NCI-H2171 treated with DMSO at 0.1 percent for 48 hours (cell line): ENCODE results near the gene SLC26A4.

Experiments
- DNase-seq: peaks from one replicate; lab custom pipeline; 2025; lab: John Stamatoyannopoulos, UW

SLC26A4 gene

GRCh38 chr7:107661081-107661864 is 645 bp downstream of the SLC26A4 start:
- DNase-seq = peak; percentile 62

DNA sequence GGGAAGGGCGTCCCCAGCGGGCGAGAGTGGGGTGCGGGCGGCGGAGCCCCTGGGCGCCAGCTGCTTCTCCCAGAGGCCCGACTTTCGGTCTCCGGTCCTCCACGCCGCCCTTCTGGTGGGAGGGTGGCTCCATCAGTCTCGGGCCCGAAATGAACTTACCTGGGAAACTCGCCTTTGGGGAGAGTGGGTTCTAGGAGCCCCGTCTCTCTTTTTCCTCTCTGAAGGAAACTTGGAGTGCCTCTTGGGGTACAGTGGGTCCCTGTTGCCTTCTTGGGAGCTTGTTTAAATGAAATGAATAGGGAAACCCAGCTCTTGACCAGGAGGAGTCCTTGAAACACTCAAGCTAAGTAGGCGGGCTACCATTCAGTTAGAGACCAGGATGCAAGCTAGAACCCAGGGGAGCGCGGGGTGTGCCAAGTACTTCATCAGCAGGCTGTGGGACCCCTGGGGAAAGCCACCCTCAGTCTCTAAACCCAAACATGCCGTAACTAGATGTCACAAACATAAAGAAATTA is 1.3 kb downstream of the SLC26A4 start:
- no peak for DNase-seq

- no peak for DNase-seq
Observed at GRCh38 chr7:107663196-107663595, 2.6 kb downstream of the SLC26A4 start.

GRCh38 chr7:107666790-107667189 is 6.2 kb downstream of the SLC26A4 start:
- DNase-seq = no peak

DNA sequence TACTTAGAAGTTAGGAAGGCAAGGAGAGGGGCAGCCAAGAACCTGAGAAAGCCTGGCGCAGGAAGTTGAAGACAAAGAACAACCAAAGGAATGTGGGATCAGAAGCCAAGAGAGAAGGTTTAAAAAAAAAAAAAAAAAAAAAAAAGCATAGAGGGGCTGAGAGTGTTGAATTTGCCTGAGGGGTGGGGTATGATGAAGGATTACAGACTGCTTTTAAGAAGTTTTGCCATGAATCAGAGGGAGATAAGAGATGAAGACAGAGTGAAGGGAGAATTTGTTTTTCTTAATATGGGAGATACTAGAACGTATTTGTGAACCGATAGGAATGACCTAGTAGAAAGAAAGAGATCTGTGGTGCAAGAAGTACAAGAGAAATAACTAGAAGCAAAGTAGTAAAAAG is 6.7 kb downstream of the SLC26A4 start:
- no peak for DNase-seq

GRCh38 chr7:107668296-107668695 is 7.7 kb downstream of the SLC26A4 start:
- no peak for DNase-seq

DNA sequence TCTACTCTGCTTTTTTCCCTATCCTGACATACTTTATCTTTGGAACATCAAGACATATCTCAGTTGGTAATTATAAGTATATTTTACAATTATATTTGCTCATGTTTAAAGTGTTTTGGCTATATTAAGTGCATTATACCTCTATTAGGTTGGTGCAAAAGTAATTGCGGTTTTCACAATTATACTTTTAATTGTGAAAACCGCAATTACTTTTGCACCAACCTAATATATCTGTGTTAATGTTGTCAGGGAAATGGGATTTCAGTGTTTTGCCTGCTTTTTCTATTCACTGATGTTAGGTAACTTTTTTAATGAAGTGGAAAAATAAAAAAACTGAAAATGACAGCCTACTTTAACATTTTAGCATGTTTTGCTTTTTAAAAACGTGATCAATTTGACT is 11.6 kb downstream of the SLC26A4 start:
- no peak for DNase-seq

GRCh38 chr7:107676249-107676648 is 15.6 kb downstream of the SLC26A4 start:
- DNase-seq = no peak

GRCh38 chr7:107678110-107678753 is 17.6 kb downstream of the SLC26A4 start:
- no peak for DNase-seq

DNA sequence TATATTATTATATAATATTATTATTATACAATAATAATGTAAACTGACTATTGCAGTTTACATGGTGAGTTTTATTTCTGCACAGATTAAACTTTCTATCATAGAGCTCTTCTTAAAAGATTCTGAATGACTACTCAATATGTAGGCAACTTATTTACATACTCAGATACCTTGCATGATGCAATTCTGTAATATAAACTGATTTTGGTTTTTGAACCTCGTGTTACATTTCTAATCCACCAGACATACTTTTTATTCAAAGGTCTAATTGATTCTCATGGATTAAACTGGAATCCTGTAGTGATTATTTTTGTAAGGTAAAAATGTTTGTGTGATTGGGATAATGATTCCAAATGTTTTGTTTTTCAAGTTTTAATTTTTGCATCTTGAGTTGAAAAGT is 19.9 kb downstream of the SLC26A4 start:
- no peak for DNase-seq

GRCh38 chr7:107682886-107683285 is 22.3 kb downstream of the SLC26A4 start:
- DNase-seq = no peak

DNA sequence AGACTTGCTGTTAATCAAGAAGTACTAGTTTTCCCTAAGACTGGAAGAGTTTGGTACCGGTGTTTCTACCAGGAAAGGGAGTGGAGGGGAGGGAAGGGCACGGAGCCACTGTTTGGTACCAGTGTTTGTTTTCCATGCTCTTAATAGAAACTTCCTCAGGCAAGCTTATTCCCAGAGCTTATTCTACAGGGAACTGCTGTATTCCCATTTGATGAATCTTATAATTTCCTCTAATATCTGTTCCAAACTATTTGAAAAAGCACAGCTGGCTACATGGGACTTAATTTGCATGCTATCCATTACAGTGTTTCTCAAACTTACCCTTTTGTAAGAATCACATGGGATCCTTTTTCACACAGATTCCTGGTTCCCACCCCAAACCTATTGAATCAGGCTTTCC is 23.7 kb downstream of the SLC26A4 start:
- no peak for DNase-seq

- no peak for DNase-seq
Observed at GRCh38 chr7:107684947-107685463, 24.4 kb downstream of the SLC26A4 start.

DNA sequence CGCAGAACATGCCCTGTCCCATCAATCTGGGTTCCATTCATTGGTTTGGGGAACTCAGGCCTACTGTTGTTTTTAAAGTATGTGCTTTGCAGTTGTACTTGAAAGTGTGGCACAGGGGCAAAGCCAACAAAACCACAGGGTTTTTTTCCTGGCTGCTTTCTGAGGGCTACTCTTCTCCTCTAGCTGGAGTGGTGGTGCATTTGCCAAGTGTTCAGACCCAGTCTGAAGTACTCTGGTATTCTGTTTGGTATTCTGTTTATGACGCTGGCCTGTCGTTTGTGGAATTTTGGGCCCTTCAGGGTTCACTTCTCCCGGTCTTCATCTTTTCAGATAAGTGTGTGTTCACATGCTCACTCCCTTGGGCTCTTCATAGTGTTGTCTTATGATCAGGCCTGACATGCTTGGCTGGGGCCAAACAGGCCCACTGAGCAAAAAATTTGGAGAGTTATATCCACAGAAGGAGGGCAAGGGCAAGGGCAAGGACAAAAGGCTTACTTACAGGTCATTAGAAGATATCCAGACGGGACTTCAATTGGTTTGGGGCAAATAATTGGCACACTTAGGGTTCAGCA is 26.3 kb downstream of the SLC26A4 start:
- no peak for DNase-seq

DNA sequence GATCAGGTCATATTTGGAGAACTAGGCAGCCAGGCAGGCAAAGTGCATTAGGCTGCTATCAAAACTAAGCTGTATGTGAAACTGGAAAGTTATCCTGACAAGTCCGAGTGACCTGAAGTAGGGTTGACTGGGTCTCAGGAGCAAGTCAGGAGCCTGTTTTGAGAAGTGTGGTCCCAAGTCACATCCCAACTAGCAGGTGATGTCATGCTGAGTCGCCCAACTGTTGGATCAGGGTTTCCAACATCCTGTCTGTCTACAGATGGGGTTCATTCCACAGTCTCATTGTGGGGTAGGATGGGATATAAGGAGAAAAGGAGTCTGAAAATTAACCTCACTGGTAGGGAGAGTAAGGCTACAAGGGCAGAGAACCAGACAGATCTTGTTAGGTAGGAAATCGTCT is 27.0 kb downstream of the SLC26A4 start:
- DNase-seq = no peak

- no peak for DNase-seq
Observed at GRCh38 chr7:107689553-107689952, 28.9 kb downstream of the SLC26A4 start.

- DNase-seq = no peak
Observed at GRCh38 chr7:107690084-107690483, 29.5 kb downstream of the SLC26A4 start.

- DNase-seq = no peak
Observed at GRCh38 chr7:107690611-107691010, 30.0 kb downstream of the SLC26A4 start.

DNA sequence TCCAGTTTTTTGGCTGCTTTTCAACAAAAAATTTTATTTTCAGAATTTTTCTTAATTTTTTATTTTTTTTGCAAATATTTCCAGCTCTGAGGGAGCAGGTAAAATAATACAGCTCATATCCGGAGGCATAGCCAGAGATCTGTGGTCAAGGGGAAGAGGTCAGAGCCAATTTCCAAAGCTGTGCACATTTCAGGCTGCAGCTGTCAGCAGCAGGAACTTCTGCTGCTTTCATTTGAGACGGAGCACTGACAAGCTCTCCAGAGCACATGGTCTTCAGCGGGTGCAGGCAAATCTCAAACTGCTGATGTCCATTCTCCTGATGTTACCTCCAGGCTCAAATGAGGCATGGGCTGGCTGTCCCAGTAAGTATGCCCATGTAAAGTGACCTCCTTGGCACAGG is 31.1 kb downstream of the SLC26A4 start:
- DNase-seq = no peak

GRCh38 chr7:107692501-107692900 is 31.9 kb downstream of the SLC26A4 start:
- no peak for DNase-seq

DNA sequence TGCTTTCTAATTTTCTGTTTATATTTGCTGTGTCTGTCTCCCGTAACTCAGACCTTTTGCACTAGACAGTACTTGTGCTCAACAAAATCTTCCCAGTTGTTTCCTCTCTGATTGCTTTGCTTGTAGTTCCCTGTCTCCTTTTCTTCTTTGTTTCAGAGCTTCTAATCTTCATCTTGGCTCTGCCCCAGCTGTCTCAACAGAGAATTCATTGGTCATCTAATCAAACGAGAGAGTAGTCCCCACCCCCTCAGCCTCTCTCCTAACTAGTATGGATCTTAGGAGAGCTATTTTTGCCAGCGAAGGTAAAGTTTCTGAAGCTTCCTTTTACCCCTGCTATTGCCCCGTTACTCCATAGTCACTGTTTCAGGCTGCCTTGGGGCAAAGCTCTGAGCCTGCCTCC is 32.8 kb downstream of the SLC26A4 start:
- DNase-seq = no peak

- no peak for DNase-seq
Observed at GRCh38 chr7:107694386-107694785, 33.8 kb downstream of the SLC26A4 start.
